GM18502 (cell line): ENCODE measurements around the gene ATP8B3.

ENCODE experiments used
- ATAC-seq: cut with Tn5 transposase; IDR thresholded peaks from one replicate; pipeline ENCODE4 v1.9.1; 2021; ENCODE audit warnings: mild to moderate bottlenecking; ENCODE audit not compliant: unreplicated experiment, poor library complexity

ATP8B3 gene

DNA sequence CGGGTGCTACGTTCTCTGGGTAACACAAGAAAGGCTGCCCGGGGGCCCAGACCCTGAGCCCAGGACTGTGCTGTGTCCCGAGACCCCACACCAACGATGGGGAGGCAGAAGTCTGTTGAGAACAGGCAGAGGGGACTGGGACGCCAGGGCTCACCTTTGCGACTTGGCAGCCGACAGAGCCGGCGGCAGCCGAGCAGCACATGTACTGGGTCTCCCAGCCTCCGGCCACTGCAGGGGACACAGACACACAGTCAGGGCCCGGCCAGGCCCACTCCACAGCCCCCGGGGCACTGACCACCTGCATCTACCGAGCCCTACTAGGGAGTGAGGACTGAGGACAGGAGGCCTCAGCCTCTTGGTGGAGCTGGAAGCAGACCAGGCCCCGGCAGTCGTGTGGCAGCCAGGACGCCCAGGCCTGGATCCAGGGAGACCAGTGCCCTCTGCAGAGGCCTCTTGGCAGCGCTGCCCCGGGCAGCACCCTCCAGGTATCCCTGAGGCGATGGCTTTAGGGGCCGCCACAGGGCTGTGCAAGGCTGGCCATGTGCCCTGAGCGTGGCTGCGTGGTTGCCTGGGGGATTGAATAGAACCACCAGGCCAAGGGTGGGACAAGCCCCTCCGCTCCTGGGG is 5.6 kb upstream of the ATP8B3 start:
- ATAC-seq, result no peak

DNA sequence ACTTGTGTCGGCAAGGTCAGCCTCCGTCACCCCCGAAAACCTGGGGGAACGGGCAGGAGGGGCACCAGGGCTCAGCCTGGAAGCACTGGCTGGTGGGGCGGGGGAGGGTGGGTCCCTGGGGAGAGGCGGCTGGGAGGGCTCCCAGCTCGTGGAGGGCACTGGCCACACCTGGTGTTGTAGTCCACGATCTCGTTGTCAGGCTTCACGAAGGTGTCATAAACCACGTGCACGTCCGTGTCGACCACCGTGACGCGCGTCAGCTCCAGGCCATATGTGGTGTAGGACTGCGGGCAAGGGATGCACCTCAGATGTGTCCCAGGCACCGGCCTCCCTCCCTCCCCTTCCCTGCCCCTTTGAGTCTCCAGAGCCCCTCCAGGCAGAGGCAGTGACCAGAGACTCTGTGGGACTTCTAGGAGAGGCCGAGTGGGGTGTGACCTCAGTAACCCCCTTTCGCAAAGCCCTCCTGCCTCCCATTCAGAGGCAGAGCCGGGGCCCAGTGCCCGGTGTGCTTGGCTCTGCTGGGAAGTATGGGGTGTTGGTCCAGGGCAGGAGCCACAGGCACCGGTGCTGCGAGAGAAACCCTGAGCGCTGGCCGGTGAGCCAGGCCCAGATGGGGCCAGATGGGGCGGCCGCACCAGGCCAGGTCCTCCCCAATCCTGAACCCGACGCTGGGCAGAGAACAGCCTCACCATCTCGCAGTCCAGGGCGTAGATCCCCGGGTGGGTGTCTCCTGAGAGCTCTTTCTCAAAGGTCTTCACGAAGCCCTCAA is 4.6 kb upstream of the ATP8B3 start:
- no peak for ATAC-seq

DNA sequence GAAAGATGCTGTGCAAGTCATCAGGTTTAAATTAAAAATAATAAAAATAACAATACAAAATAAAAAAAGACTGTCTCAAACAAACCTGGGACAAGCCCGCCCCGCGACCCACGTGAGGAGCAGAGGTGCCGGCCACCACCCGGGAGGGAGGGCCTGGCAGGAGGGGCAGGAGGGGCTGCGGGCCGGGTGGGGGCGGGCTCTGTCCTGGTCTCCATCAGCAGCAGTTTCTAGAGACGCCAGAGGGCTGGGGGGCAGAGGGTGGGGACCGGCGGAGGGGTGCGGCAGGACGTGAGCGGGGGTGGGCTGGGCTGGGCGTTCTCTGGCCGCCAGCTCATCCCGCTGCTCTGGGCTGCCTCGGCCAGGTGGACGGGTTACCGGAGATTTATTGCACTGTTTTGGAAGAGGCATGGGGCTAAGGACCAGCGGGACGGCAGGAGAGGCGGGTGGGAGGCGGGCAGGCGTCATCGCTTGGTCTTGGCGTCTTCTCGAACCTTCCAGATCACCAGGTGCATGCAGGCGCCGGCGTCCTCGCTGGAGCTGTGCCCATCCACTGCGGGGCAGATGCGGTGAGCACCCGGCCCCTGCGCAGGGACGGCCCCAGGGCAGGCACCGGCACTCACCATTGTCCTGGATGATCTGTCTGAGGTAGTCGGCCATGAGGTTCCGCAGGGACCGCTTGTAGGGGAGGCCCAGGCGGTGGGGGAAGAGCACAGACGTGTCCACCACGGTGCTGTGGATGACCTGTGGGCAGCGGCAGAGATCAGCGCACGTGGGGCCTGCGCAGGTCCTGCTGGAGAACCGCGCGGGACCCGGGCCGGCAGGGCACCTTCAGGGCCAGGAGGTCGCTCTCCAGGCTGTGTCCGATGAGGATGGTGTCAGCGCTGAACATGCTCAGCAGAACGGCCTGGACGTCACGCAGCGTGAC is 3.8 kb upstream of the ATP8B3 start:
- ATAC-seq, result no peak

DNA sequence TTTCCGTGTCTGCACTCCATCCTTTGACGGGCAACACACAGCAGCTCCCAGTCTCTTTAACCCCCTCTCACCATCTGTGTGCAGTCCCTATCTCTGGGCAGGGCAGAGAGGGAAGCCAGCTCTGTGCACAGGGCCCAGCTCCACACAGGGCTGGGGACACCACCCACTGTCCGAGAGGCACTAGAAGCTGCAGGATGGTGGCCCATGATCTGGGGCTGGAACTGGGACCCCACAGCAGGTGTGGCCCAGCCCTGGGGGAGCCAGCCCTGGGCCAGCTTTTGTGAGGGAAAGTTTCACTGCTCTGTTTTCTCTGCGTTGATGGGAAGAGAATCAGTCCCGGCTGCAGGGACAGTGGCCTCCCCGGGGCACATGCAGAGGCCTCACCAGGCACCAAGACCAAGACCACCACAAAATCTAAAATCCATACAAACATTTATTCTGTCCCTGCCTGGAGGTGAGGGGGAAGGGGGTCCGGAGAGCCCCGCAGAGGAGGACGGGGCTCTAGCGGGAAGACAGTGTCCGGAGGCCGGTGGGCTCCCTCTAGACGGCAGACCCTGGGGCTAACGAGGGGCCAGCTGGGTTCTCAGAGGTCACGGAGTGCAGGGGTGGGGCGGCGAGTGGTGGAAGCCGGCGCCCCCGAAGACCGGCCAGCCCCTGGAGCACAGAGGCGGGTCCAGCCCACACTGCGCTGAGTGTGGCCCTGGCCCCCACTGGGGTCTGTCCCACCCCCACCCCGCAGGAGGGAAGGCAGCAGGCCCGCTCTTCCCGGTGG is 2.9 kb upstream of the ATP8B3 start:
- no peak for ATAC-seq

DNA sequence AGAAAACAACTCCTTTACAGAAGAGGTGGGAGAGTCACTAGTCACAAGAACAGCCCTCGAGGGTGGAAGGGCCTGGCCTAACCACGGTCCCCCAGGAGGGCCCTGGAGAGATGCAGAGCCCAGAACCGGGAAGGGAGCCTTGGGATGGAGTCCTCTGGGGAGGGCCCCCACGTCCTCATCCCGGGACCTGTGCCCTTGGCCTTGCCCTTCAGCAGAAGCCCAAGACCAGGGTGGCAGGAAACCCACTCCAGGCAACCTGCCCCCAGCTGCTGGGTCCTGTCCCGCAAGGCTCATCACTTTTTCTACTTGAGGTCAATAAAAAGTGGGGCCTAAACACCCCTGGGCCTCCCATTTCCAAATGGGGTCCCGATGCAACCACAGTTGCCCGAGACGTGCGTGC is 2.3 kb upstream of the ATP8B3 start:
- ATAC-seq, result no peak

DNA sequence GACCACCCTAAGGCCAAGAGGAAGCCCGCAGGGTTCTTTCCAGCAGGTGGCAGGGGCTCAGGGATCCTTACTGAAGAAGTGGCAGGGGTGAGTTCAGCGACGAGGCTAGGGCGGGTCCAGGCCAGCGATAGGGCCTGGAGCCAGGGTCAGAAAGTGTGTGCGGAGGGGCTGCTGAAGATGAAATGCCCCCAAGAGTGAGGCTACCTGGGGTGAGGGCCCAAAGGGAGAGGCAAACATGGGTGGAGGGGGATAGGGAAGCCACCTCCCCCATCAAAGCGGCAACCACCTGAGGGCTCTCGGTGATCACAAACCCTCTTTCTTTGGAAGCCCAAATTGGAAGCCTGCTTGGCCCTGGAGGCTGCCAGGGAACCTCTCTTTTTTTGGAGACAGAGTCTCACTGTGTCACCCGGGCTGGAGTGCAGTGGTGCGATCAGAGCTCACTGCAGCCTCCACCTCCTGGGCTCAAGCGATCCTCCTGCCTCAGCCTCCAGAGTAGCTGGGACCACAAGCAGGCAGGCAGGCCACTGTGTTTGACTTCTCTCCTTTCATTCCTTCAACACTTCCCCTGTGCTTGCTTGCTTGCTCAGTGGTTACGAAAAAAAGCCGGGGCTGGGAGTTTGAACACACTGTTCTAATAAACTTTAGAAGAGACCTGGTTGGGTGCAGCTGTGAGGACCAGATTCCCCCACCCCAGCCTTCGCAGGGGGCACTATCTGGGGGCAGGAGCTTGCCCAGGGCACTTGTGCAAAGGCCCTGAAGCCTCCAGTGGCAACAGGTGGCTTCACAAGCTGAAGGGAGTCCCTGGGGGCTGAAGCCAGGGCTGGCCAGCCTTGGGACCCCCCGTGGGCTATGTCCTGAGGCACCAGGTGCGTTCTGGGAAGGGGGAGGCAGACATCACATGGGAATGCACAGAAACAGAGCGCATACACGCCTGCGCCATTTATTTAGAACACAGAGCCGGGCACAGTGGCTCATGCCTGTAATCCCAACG is 1.4 kb upstream of the ATP8B3 start:
- no peak for ATAC-seq

DNA sequence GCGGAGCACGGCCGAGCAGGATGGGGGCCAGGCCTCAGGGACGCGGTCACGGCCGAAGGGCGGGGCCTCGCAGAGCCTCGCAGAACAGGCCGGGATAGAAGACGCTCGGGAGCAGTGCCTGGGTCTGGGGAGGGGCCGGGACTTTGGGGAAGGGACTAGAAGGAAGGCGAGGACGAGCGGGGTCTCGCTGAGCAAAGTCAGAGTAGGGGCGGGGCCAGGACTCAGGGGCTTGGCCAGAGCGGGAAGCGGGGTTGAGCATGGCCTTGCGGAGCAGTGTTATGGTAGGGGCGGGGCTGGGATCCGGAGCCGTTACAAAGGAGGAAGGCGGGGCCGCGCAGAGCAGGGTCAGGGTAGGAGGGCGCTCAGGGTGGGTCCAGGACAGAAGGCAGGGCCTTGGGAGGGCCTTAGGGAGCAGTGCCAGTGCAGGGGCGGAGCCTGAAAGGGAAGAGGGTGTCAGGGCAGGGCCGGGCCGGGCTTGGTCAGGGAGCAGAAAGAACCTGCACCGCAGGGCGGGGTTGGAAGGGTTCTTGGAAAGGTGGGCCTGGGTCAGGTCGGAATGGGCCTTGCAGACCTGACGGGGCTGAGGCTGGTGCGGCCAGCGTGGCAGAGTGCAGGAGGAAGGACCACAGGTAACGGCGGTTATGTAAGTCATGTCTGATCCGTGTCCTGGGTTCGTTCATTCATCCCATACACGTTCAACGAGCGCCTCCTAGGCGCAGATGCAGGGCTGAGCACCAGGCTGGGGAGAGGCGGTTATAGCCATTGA is 533 bp upstream of the ATP8B3 start:
- peak; percentile 80 for ATAC-seq

DNA sequence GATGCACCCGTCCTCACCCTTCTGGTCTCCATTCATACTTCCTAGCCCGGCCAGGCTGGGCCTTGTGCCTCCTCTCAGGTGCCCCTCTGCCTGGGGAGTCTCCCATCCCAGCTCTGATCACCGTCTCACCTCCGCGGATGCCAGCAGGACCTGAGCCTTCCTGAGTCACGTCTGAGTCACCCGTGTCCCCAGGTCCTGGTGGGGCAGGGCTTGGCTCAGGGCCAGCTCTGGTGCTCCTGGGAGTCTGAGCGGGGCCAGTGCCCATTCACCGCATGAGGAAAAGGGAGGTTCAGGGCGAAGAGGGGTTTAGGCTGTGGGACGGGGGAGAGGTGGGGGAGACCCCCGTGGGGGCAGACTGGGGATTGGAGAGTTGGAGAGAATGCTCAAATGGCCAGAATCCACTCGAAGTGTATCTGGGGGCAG is 593 bp downstream of the ATP8B3 start:
- ATAC-seq, result no peak

DNA sequence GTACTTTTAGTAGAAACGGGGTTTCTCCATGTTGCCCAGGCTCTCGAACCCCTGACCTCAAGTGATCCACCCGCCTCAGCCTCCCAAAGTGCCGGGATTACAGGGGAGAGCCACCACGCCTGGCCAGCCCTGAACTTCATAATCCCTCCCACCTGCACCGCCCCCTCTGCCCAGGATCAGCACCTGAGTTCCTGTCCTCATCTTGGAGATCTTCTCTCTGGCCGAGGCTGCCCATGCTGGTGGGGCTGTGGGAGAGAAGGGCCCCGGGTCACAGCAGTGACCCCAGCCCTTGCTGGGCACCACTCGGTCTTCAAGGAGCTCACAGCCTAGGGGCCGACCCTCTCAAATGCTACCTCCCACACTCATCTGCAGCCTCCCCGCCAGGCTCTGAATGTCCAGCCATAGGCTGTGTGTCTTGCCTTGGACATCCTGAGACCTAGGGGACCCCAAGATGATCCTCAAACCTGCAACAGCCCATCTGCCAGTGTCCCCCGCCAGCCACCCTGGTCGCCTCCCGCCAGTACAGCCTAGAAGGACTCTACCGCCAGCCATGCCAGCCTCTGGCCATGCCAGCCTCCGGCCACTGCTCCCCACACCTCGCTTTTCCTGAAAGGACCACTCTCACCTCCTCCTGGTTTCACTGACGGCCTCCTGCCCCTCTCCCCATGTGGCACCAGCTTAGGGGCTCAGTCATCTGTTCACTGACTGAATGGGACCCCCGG is 1.5 kb downstream of the ATP8B3 start:
- no peak for ATAC-seq

DNA sequence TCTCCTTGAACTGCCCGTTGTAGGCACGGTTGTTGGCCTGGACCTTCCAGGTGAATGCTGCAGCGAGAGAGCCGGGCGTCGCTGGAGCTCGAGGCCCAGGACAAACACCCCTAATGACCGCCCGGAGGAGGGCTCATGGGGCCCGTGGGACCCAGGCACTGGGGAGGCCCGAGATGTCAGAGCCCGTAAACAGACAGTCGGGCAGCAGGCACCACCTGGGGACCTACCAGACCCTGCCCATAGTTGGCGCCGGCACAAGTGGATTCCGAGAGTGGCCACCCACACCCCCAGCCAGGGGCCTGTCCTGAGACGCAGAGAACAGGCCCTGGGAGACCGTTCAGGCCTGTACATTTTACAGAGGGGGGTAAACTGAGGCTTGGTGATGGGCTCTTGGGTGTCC is 2.4 kb downstream of the ATP8B3 start:
- ATAC-seq, result no peak

DNA sequence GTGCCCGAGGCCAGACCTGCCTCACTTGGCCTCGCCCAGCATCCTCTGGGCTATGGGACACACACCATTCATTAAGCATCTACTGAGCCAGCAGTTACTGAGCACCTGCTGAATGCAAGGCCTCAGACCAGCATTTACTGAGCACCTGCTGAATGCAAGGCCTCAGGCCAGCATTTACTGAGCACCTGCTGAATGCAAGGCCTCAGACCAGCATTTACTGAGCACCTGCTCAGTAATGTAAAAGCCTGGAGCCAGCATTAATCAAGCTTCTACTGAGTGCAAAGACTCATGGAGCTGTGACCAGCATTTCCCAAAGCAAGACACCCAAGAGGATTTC is 3.7 kb downstream of the ATP8B3 start:
- no peak for ATAC-seq

DNA sequence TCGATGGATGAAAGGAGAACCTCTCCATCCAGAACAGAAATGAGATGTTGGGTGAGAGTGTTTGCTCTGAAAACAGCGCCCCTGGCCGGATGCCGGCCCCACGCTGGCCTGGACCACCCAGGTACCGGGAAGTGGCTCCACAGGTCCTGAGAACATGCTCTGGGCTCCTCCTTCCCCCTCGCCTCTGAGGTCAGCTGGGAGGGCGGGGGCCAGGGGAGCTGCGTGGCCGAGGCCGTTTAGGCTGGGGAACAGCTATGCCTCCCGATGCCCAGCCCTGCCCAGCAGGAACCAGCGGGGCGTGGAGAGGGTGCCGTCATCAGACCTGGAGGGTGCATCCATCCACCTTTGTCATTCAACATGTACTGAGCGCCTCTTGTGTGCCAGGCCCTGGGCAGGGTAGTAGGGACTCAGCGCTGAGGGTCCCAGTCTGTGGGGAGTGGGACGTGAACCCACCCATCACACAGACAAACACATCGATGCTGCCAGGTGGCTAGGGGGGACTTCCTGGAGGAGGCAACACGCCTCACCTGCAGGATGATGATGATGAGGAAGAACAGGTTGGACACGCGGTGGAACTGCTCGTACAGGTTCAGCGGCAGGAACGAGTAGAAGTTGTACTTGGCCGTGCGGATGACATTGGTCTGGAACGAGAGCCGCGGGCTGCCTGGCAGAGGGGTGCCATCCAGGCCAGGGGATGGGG is 4.2 kb downstream of the ATP8B3 start:
- ATAC-seq, result no peak

DNA sequence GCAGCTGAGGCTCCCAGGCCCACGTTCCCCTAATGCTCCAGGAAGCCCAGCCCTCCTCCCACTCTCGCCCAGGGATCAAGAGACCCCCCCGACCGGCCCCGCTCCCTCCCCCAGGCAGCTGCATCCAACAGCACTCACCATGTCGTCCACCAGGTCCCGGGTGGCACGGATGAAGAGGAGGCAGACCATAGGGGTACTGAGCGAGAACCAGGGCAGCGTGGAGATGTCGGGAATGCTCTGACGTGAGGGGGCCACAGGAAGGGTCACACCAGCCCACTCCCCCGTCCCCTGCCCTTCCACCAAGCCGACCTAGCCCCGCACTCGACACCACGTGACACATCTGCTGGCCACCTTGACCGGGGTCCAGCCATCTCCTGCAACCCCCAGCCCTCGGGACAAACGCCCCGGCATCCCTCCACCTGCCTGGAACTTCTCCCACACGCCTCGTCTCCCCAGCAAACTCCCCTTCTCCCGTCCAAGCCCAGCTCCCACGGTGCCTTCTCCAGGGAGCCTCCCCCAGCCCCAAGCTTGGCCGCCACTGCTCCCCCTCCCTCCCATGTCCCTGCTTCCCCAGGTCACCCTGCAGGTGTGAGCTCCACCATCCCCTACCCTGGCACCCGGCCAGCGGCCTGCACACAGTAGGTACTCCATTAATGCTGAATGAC is 4.9 kb downstream of the ATP8B3 start:
- no peak for ATAC-seq

DNA sequence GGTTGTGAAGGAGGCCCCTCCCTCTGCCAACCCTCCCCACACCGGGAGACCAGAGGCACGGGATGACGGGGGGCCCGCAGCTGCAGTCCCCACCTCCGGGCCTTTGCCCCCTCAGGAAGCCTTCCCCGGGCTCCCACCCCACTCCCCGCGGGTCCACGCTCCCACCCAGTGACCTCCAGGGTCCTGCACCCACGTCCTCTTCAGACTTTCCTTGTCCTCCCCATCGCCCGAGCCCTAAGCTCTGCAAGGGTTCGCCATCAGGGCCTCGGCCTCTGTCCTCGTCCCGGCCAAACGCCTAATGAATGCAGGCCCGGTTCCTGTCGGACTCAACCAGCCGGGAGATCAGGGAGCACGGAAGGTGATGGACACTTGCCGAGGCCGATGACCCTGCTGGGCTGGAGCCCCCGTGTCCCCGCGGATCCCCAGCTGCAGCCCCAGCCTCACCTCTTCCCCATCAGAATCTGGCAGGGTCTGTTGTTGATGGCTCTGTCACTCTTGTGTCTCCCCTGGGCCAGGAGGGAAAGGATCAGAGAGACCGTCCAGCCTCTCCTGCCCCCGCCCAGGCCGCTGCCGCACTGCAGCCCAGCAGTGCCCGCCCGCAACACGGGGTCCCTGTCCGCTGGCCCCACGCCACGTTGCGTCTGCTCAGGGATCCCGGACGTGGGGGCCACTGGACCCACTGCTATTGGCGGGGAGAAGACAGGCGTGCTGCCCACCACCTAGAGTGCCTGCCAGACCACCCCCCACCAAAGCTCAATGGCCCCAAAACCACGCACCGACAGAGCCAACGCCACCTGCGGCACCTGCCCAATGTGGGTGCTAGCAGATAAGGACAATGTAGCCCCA is 5.7 kb downstream of the ATP8B3 start:
- ATAC-seq, result no peak

DNA sequence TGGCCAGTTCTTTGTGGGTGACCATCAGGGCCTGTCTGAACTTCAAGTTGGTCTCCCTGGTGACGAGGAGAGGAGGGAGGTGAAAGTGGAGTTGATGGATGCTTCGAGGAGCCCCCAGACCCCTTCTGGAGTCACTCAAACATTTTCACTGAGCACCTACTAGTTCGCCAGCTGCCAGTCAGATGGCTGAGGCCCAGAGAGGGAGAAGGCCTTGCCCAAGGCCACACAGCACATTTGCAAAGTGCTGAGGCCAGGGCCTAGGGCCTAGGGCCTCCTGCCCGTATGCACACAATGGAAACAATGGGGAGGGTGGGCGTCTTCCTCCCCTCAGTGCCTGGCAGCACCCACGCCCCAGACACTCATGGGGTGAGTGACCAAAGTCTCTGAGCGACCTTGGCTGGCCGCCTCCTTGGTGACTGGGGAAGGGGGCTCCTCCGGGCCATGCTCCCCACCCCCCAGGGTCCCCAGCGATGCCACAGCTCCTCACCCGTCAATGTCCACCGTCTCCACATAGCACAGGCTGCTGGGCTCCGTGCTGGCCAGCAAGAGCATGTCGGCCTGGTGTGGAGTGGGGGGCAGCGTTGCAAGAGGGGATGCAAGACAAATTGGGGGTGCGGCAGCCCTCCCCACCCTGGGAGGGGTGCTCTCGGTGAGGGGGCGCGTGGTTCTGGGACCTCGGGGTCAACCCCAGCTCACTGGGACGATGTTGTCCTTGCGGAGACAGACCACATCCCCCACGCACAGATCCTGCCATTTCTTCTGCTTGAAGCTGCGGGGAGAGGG is 6.5 kb downstream of the ATP8B3 start:
- no peak for ATAC-seq
